GM23338 (cell line): ENCODE data around the gene NFKB1.

Source experiments
- CREB1 ChIP-seq: fragments of 250-450 bp; sonication (Bioruptor Pico); IDR thresholded peaks from 2 replicates; pipeline ENCODE4 v1.5.0; 2020; ENCODE audit warnings: low read depth, mild to moderate bottlenecking, moderate library complexity
- CTCF ChIP-seq, 2 experiments: fragments of 200-600 bp in 1 of 2; sonication (generic) in 1 of 2; conservative IDR thresholded peaks; 2 replicates each; pipeline versions ENCODE4 v1.5.1 to v1.6.1; 2016 to 2017; ENCODE audit warnings: antibody characterized with exemption in 2 of 2, low read depth in 2 of 2, mild to moderate bottlenecking in 2 of 2, moderate library complexity in 1 of 2
- ETS1 ChIP-seq: IDR thresholded peaks from 2 replicates; pipeline ENCODE4 v1.6.1; 2016; ENCODE audit warnings: antibody characterized with exemption
- EZH2 ChIP-seq: fragments of 200-600 bp; sonication (generic); IDR thresholded peaks from one replicate; pipeline ENCODE4 v1.8.0; 2017; ENCODE audit warnings: antibody characterized with exemption, mild to moderate bottlenecking, low read depth; ENCODE audit not compliant: unreplicated experiment
- EZH2phosphoT487 ChIP-seq: fragments of 200-600 bp; sonication (generic); IDR thresholded peaks from one replicate; pipeline ENCODE4 v1.8.1; 2018; ENCODE audit warnings: antibody characterized with exemption; ENCODE audit not compliant: unreplicated experiment
- JUNB ChIP-seq: IDR thresholded peaks from one replicate; pipeline ENCODE4 v1.6.1; 2016; ENCODE audit warnings: antibody characterized with exemption; ENCODE audit not compliant: unreplicated experiment
- NANOG ChIP-seq: IDR thresholded peaks from 2 replicates; pipeline ENCODE4 v1.6.1; 2016; ENCODE audit warnings: antibody characterized with exemption, borderline replicate concordance
- POLR2AphosphoS5 ChIP-seq: IDR thresholded peaks from 2 replicates; pipeline ENCODE4 v1.6.1; 2016; ENCODE audit warnings: antibody characterized with exemption, low read depth
- REST ChIP-seq: IDR thresholded peaks from one replicate; pipeline ENCODE4 v1.6.1; 2018; ENCODE audit warnings: antibody characterized with exemption; ENCODE audit not compliant: unreplicated experiment
- STAT1 ChIP-seq: IDR thresholded peaks from one replicate; pipeline ENCODE4 v1.6.1; 2016; ENCODE audit warnings: antibody characterized with exemption; ENCODE audit not compliant: unreplicated experiment
- ZNF114 ChIP-seq: fragments of 250-450 bp; sonication (Bioruptor Pico); IDR thresholded peaks from 2 replicates; pipeline ENCODE4 v1.5.0; 2020; ENCODE audit warnings: mild to moderate bottlenecking, moderate library complexity
- ZNF331 ChIP-seq: fragments of 250-450 bp; sonication (Bioruptor Pico); IDR thresholded peaks from 2 replicates; pipeline ENCODE4 v1.5.0; 2020; ENCODE audit warnings: low read depth, mild to moderate bottlenecking, moderate library complexity
- ZNF462 ChIP-seq: fragments of 250-450 bp; sonication (Bioruptor Pico); IDR thresholded peaks from 2 replicates; pipeline ENCODE4 v1.5.0; 2020; ENCODE audit warnings: mild to moderate bottlenecking, moderate library complexity

GRCh38 chr4:102578270-102578669, 77.1 kb downstream of the NFKB1 start:
- TF ChIP-seq CTCF (conservative IDR thresholded peaks at IDR 0.05; ENCODE audit: low read depth in 2 of 2) (no peak), EZH2 (no peak), STAT1 (no peak), REST (no peak), JUNB (no peak), ETS1 (no peak), EZH2phosphoT487 (no peak), NANOG (no peak), POLR2AphosphoS5 (no peak), ZNF114 (CRISPR knock-in tag) (no peak), CREB1 (CRISPR knock-in tag) (no peak), ZNF331 (CRISPR knock-in tag) (no peak), ZNF462 (CRISPR knock-in tag) (no peak)
